H4 (cell line): ENCODE results near the gene CASZ1. TPM values are rescaled to one million over a fixed set of nuclear protein-coding genes. Genes with fewer than 3 reads are reported as not detected.
A peak's percentile ranks its signal among the peaks of the same experiment; 100 is the strongest.

Source experiments
- DNase-seq: peaks from one replicate; pipeline ENCODE4 v3.0.0-alpha.2; 2015; ENCODE audit warnings: low spot score
- total RNA-seq: library from RNA; depleted of rRNA; stranded (reverse); fragments of >200 nt; shearing (Covaris generic); gene quantifications from 2 replicates; pipeline ENCODE4 v1.2.3, GENCODE V29; 2014

CASZ1 gene
- total RNA-seq, 1 experiment from 2014 or later, result 0.17 TPM

GRCh38 chr1:10727751-10728232 is 68.7 kb downstream of the CASZ1 start:
- DNase-seq, result no peak

DNA sequence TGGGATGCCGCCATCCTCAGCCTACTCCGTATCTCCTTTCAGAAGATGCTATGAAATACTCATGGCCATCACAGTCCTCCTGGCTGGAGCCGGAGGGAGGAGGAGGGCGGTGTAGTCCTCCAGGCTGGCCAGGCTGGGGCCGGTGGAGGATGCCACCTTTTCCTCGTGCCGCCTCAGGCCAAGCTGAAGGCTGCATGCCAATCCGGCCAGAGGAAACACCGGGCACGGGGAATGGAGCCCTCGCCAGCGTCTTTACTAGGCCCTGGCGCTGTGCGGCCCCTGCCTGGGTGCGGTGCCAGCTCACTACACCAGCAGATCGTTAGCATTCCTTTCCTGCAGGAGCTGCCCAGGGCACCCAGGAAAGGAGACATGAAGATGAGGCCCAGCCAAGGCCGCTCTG is 70.1 kb downstream of the CASZ1 start:
- no peak for DNase-seq

DNA sequence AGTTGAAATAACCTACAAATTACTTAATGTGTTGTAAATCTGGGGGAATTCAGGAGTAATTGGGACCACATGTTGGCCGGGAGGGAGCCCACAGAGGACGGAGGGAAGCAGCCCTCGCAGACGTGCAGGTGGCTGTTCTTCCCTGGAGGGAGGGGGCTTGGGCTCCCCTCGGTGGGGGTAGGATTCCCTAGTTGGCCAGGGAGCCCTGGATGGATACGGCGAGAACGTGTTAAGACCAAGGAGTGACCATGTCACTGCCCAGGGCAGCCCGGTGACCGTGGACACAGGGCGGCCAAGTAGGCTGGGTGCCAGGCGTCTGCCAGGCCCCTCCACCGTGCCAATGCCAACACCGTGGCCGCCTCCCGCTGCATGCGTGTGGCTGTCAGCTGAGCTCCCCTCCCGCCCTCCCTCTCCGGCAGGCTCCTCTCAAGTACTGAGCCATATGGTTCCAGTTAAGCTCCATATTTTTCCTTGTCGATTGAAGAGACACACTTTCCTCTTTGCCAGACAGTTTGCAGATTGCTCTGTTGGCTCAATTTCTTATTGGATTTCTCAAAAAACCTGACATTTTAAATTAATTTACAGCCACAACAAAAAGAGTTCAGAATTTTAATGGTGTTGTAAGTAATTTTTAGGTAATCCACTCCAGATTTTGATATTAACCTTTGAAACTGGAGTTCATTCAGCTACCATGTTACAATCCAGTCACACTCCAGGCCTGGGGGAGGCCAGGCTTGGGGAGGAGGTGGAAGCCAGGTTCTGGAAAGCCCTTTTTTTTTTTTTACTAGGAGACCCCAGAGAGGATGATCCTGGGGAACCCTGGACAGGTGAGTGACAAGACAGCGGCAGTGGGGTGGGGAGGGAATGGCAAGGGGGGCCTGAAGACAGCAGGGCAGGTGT is 71.2 kb downstream of the CASZ1 start:
- no peak for DNase-seq

DNA sequence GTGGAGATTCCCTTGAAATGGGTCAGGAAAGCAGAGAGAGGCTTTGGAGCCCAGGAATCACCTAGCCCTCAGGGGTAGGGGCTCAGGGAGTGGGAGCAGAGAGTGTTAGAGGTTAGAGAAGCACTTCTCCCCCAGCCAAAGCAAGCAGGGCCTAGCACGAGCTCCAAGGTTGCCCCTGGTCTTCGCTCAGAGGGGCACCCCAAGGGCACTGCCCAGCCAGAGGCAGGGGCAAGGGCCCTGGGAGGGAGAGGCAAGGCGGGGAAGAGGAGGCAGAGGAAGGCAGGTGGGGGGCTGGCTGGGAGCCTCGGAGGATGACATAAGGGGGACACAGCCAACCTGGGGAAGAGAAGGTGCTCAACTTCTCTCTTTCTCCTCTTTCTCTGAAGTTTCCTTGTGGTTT is 71.9 kb downstream of the CASZ1 start:
- no peak for DNase-seq

- DNase-seq, result peak; percentile 65
Observed at GRCh38 chr1:10724052-10724494, 72.4 kb downstream of the CASZ1 start.

- DNase-seq, result no peak
Observed at GRCh38 chr1:10723317-10723716, 73.1 kb downstream of the CASZ1 start.

DNA sequence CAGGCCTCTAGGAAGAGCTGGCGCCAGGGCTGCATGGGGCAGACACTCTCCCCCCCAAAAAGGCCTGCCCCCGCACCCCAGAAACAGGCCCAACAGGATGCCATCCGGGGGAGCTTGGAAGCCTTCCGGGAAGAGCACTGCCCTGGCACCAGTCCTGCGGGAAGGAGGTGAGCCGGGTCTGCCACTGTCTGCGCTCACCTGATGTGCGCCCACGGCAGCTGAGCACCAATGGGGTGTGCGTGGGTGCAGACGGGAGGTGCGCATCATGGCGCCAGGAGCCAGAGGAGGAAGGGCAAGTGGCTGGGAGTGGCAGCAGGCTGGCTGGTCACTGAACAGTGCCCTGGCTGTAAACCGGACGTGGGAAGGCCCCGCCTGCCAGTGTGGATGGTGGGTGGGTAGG is 73.6 kb downstream of the CASZ1 start:
- no peak for DNase-seq

GRCh38 chr1:10721381-10722321 is 74.8 kb downstream of the CASZ1 start:
- DNase-seq, result no peak

DNA sequence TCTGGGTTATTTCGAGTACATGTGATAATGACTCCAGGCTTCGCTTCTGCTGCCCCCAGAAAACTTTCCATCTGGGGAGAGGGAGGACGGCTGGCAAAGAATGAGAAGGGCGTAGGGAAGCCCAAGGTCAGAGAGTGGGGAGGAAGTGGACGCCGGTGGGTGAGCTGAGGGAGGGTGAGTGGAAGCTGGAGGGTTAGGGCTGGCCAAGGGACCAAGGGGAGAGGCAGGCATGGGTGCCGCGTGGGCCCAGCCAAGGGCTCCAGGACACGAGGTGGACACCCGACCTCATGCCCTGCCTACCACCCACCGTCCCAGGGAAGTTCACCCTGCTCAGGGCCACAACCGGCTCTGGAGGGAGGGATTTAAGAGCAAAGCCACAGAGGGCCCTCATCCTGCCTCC is 75.8 kb downstream of the CASZ1 start:
- DNase-seq, result no peak

DNA sequence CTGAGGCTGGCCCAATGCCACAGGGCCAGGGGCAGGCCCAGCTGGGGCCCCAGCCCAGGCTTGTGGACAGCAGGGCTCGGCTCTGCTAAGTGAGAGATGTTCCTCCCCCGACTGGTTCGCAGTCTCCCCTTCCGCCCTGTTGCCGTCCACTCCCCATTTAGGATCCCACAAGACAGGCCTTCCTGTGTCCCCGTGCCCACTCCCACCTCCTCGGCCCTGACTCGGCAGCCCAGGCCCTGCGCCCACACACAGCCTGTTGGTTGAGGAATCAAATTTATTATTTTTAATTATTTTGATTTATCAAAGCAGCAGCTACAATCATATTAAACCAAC is 78.4 kb downstream of the CASZ1 start:
- no peak for DNase-seq

DNA sequence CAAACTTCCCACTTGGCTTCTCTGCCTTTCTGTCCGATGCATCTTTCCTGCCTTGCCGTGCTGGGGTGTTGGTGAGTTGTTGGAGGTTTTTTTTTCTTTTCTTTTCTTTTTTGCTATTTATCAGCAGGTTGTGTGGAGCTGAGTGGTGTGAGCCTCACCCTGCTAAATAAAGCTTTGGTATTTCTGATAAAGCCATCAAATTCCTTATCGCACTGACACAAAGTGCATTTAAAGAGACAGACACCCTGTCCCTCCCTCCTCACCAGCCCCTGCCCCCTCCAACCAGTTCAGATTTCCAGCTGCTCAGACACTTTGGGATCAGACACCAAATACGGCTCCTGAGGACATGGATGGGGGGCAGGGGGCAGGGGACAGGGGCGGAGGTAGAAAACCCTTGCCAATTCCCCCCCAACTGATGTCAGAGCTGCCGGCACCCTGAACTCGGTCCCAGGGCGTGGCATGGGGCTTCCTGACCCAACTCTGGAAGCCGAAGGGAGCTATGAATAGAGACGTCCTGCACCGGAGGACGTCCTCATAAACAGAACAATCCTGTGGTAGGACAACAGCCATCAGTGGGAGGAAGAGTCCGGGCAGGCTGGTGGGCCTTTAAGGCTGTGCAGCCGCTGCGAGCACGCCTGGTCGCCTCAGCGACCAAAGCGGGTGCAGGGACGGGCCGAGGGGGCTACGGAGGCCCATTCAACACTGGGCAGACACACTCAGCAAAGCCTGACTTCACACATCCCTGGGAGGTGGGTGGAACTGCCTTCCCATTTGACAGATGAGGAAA is 79.0 kb downstream of the CASZ1 start:
- no peak for DNase-seq

DNA sequence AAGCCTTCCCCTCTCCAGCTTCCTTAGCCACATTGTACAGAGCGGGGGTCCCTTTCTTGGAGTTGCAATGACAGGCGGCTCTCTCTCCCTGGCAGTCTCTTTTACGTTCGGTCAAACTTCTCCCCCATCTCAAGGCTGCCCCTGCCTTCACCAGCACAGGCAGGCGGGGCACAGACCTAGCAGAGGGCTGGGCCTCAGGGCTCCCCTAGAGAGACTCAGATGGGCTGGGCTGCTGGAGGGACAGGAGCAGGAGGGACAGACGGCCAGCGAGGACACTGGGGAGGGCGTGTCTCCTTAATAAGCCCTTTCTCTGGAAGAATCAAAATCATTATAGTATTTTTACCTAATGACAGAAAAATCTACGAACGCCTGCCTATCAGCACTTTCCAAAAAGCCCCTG is 79.6 kb downstream of the CASZ1 start:
- DNase-seq, result no peak

- DNase-seq, result no peak
Observed at GRCh38 chr1:10714337-10715114, 81.9 kb downstream of the CASZ1 start.

DNA sequence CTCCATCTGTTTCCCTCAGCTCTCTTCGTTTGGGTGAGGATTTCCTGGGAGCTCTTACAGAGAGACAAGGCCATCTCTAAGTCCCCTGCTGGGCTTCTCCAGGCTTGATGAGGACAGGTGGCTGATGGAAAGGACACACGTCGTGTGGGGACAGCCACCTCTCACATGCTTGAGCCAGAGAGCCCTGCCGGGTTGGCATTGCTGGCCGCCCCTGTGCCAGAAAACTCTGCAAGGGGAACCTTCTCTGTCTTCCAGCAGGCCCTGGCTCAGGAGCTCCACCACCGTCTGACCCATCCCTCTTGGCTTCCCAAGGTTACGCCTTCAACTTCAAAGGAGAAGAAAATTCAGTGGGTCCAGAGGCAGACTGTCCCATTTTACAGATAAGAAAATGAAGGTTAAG is 82.8 kb downstream of the CASZ1 start:
- no peak for DNase-seq

- DNase-seq, result no peak
Observed at GRCh38 chr1:10712568-10713362, 83.7 kb downstream of the CASZ1 start.

- no peak for DNase-seq
Observed at GRCh38 chr1:10710489-10710888, 86.0 kb downstream of the CASZ1 start.

DNA sequence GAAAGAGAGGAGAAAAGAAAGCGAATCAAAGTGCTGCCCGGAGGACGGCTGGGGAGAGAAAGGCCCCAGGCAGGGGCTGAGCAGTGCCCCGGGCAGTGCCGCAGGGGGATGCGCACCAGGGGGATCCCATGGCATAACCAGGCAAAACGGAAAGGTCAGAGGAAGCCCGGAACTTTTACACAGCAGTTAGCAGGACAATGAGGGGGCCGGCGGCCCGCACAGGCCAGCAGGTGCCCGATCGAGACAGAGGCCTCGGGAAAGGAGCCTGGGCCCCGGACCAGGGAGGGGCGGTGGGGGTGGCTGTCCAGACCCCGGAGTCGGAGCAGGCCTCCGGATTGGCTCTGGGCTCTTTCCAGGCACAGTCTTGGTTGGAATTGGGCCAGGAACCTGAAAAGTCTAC is 86.8 kb downstream of the CASZ1 start:
- no peak for DNase-seq

- no peak for DNase-seq
Observed at GRCh38 chr1:10709165-10709564, 87.3 kb downstream of the CASZ1 start.

GRCh38 chr1:10708757-10709156 is 87.7 kb downstream of the CASZ1 start:
- no peak for DNase-seq

DNA sequence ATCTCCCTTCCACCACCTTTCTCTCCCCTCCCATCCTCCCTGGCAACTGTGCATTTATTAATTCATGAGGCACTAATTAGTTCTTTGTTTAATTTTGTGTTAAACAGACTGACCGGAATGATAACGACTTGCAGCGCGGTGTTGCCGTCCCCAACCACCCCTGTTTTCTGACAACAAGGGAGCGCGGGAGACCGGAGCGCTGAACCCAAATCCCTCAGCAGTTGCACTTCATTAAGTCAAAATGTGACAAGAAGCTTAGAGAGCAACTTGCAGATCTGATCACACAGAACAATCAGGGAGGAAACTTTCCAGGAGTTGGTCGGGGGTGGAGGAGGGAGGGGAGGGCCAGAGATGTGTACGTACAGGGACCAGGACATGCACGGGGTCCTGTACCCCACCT is 89.2 kb downstream of the CASZ1 start:
- DNase-seq, result no peak
